HepG2 (cell line): Measurements from ENCODE around the gene RPL3. TPM values are rescaled to one million over a fixed set of nuclear protein-coding genes. Genes with fewer than 3 reads are reported as not detected.

ENCODE experiments used
- ATF3 ChIP-seq: sonication (generic); formaldehyde crosslinking; IDR thresholded peaks from 2 replicates; pipeline ENCODE4 v1.4.0; 2020; ENCODE audit warnings: missing genetic modification reagents
- CEBPG ChIP-seq: IDR thresholded peaks from 2 replicates; pipeline ENCODE4 v1.6.1; 2016
- CREB1 ChIP-seq, 2 experiments: fragments of 450-650 bp in 1 of 2; IDR thresholded peaks; 2 replicates each; pipeline ENCODE4 v1.6.1; 2016 to 2017; ENCODE audit warnings: control low read depth in 1 of 2, mild to moderate bottlenecking in 1 of 2, missing compliant biosample characterization in 1 of 2, missing genetic modification characterization in 1 of 2
- GABPB1 ChIP-seq: IDR thresholded peaks from 2 replicates; pipeline ENCODE4 v1.6.1; 2016; ENCODE audit warnings: mild to moderate bottlenecking, missing genetic modification reagents, moderate library complexity, missing compliant biosample characterization
- KAT7 ChIP-seq: IDR thresholded peaks from 2 replicates; pipeline ENCODE4 v1.6.1; 2018; ENCODE audit warnings: borderline replicate concordance, missing compliant biosample characterization
- NCOR1 ChIP-seq: fragments of 200-600 bp; sonication (generic); IDR thresholded peaks from 2 replicates; pipeline ENCODE4 v1.7.0; 2017; ENCODE audit warnings: antibody characterized with exemption, low read length, borderline replicate concordance
- POGZ ChIP-seq: sonication (generic); formaldehyde crosslinking; IDR thresholded peaks from 2 replicates; pipeline ENCODE4 v1.4.0; 2020; ENCODE audit warnings: mild to moderate bottlenecking, missing genetic modification reagents
- RBM39 ChIP-seq: fragments of 200-400 bp; formaldehyde crosslinking; IDR thresholded peaks from one replicate; pipeline ENCODE4 v1.6.1; 2018; ENCODE audit warnings: antibody characterized with exemption, mild to moderate bottlenecking, low read depth, low read length; ENCODE audit not compliant: poor library complexity, severe bottlenecking
- RORA ChIP-seq: sonication (generic); formaldehyde crosslinking; IDR thresholded peaks from 2 replicates; pipeline ENCODE4 v1.5.0; 2020; ENCODE audit warnings: mild to moderate bottlenecking, missing genetic modification reagents, moderate library complexity
- SALL1 ChIP-seq: sonication (generic); formaldehyde crosslinking; IDR thresholded peaks from 2 replicates; pipeline ENCODE4 v1.8.0; 2022; ENCODE audit warnings: mild to moderate bottlenecking, missing genetic modification reagents
- SIN3B ChIP-seq: fragments of 150-350 bp; IDR thresholded peaks from 2 replicates; pipeline ENCODE4 v1.6.1; 2014; ENCODE audit warnings: low read length
- TBL1XR1 ChIP-seq: fragments of 150-350 bp; IDR thresholded peaks from 2 replicates; pipeline ENCODE4 v1.6.1; 2014; ENCODE audit warnings: borderline replicate concordance, low read length; ENCODE audit not compliant: partially characterized antibody
- TCF7 ChIP-seq: sonication (generic); IDR thresholded peaks from 2 replicates; pipeline ENCODE4 v1.6.1; 2016; ENCODE audit warnings: antibody characterized with exemption, low read depth
- TCF7L2 ChIP-seq: IDR thresholded peaks from 2 replicates; pipeline ENCODE4 v1.6.1; 2011; ENCODE audit warnings: mild to moderate bottlenecking, low read depth, low read length, moderate library complexity
- YY1 ChIP-seq: IDR thresholded peaks from 2 replicates; pipeline ENCODE4 v1.6.1; 2011; ENCODE audit warnings: low read length, low read depth, moderate library complexity, mild to moderate bottlenecking; ENCODE audit not compliant: insufficient read depth, insufficient replicate concordance
- ZFP41 ChIP-seq: sonication (generic); formaldehyde crosslinking; IDR thresholded peaks from 2 replicates; pipeline ENCODE4 v1.4.0; 2020; ENCODE audit warnings: mild to moderate bottlenecking, missing genetic modification reagents, borderline replicate concordance
- ZNF235 ChIP-seq: sonication (generic); formaldehyde crosslinking; IDR thresholded peaks from 2 replicates; pipeline ENCODE4 v1.8.1; 2023; ENCODE audit warnings: mild to moderate bottlenecking, missing genetic modification reagents, borderline replicate concordance
- ZNF263 ChIP-seq: sonication (generic); formaldehyde crosslinking; IDR thresholded peaks from 2 replicates; pipeline ENCODE4 v1.4.0; 2020; ENCODE audit warnings: missing genetic modification reagents
- ZNF326 ChIP-seq: sonication (generic); formaldehyde crosslinking; IDR thresholded peaks from 2 replicates; pipeline ENCODE4 v1.4.0; 2020; ENCODE audit warnings: missing genetic modification reagents, borderline replicate concordance
- ZNF510 ChIP-seq: sonication (generic); formaldehyde crosslinking; IDR thresholded peaks from 2 replicates; pipeline ENCODE4 v1.4.0; 2020; ENCODE audit warnings: low read depth, mild to moderate bottlenecking, missing genetic modification reagents
- ZNF737 ChIP-seq: sonication (generic); formaldehyde crosslinking; IDR thresholded peaks from 2 replicates; pipeline ENCODE4 v1.5.0; 2020; ENCODE audit warnings: missing genetic modification reagents, mild to moderate bottlenecking, borderline replicate concordance
- ZNF766 ChIP-seq: sonication (generic); formaldehyde crosslinking; IDR thresholded peaks from 2 replicates; pipeline ENCODE4 v1.5.0; 2020; ENCODE audit warnings: missing genetic modification reagents, borderline replicate concordance
- ZNF792 ChIP-seq: IDR thresholded peaks from 2 replicates; pipeline ENCODE4 v1.6.1; 2016
- ZSCAN21 ChIP-seq: sonication (generic); formaldehyde crosslinking; IDR thresholded peaks from 2 replicates; pipeline ENCODE4 v1.8.0; 2022; ENCODE audit warnings: mild to moderate bottlenecking, missing genetic modification reagents, moderate library complexity, borderline replicate concordance
- polyA plus RNA-seq, 8 experiments: library from polyadenylated mRNA; depleted of rRNA in 3 of 8; stranded (reverse) in 7 of 8; unstranded in 1 of 8; fragments of >200 nt; fragmentation: Illumina TruSeq in 4 of 8; extraction: Trizol in 4 of 8; gene quantifications; 2 replicates each; pipeline versions ENCODE4 v1.2.1 to v1.2.3, GENCODE V29; 2011 to 2016; ENCODE audit warnings: low read depth in 4 of 8, missing spikeins in 1 of 8, mixed read lengths in 1 of 8; ENCODE audit not compliant: insufficient read depth in 1 of 8
- total RNA-seq, 5 experiments: library from RNA; depleted of rRNA; stranded (reverse); fragments of >200 nt; fragmentation: Illumina TruSeq; extraction: Trizol; gene quantifications; 2 replicates each; pipeline ENCODE4 v1.2.3, GENCODE V29; 2016; ENCODE audit warnings: low read depth in 1 of 5
- TF ChIP-seq, protein P1 (sequence below): sonication (generic); formaldehyde crosslinking; IDR thresholded peaks from 2 replicates; pipeline ENCODE4 v1.4.0; 2020; ENCODE audit warnings: mild to moderate bottlenecking, missing genetic modification reagents
- TF ChIP-seq, protein P2 (sequence below): IDR thresholded peaks from 2 replicates; pipeline ENCODE4 v1.6.1; 2016; ENCODE audit warnings: low read depth, control low read depth
- TF ChIP-seq, protein P3 (sequence below): IDR thresholded peaks from 2 replicates; pipeline ENCODE4 v1.6.1; 2016; ENCODE audit warnings: control low read depth

RPL3 gene
- total and polyA plus RNA-seq, 2 of the 13 experiments (the other 11 are each of a cell fraction or from before 2014, with no cell fraction given): 1,051 to 3,279 TPM

- TF ChIP-seq NCOR1: no peak
- TF ChIP-seq RBM39: no peak
- TF ChIP-seq YY1: no peak
- TF ChIP-seq ZSCAN21 (CRISPR knock-in tag): no peak
- no peak for TF ChIP-seq ZNF737 (CRISPR knock-in tag)
- no peak for TF ChIP-seq TCF7
- TF ChIP-seq POGZ: no peak
- TF ChIP-seq CREB1 (IDR thresholded peaks at IDR 0.05): no peak
- no peak for TF ChIP-seq CREB1 (CRISPR knock-in tag; IDR thresholded peaks at IDR 0.05)
- no peak for TF ChIP-seq ZNF263
- TF ChIP-seq ZFP41: no peak
- TF ChIP-seq, protein P1, sequence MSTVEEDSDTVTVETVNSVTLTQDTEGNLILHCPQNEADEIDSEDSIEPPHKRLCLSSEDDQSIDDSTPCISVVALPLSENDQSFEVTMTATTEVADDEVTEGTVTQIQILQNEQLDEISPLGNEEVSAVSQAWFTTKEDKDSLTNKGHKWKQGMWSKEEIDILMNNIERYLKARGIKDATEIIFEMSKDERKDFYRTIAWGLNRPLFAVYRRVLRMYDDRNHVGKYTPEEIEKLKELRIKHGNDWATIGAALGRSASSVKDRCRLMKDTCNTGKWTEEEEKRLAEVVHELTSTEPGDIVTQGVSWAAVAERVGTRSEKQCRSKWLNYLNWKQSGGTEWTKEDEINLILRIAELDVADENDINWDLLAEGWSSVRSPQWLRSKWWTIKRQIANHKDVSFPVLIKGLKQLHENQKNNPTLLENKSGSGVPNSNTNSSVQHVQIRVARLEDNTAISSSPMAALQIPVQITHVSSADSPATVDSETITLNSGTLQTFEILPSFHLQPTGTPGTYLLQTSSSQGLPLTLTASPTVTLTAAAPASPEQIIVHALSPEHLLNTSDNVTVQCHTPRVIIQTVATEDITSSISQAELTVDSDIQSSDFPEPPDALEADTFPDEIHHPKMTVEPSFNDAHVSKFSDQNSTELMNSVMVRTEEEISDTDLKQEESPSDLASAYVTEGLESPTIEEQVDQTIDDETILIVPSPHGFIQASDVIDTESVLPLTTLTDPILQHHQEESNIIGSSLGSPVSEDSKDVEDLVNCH (CRISPR knock-in tag): no peak
- TF ChIP-seq SALL1 (CRISPR knock-in tag): no peak
- TF ChIP-seq, protein P2, sequence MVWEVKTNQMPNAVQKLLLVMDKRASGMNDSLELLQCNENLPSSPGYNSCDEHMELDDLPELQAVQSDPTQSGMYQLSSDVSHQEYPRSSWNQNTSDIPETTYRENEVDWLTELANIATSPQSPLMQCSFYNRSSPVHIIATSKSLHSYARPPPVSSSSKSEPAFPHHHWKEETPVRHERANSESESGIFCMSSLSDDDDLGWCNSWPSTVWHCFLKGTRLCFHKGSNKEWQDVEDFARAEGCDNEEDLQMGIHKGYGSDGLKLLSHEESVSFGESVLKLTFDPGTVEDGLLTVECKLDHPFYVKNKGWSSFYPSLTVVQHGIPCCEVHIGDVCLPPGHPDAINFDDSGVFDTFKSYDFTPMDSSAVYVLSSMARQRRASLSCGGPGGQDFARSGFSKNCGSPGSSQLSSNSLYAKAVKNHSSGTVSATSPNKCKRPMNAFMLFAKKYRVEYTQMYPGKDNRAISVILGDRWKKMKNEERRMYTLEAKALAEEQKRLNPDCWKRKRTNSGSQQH (CRISPR knock-in tag): no peak
- no peak for TF ChIP-seq ATF3
- peak; percentile 37; the same call in 1 of the 2 replicates for TF ChIP-seq GABPB1 (CRISPR knock-in tag)
- no peak for TF ChIP-seq CEBPG
- TF ChIP-seq TBL1XR1: no peak
- no peak for TF ChIP-seq RORA
- no peak for TF ChIP-seq ZNF510 (CRISPR knock-in tag)
- no peak for TF ChIP-seq ZNF766
- TF ChIP-seq, protein P3, sequence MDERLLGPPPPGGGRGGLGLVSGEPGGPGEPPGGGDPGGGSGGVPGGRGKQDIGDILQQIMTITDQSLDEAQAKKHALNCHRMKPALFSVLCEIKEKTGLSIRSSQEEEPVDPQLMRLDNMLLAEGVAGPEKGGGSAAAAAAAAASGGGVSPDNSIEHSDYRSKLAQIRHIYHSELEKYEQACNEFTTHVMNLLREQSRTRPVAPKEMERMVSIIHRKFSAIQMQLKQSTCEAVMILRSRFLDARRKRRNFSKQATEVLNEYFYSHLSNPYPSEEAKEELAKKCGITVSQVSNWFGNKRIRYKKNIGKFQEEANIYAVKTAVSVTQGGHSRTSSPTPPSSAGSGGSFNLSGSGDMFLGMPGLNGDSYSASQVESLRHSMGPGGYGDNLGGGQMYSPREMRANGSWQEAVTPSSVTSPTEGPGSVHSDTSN (CRISPR knock-in tag): no peak
- TF ChIP-seq TCF7L2: no peak
- TF ChIP-seq KAT7 (CRISPR knock-in tag): no peak
- TF ChIP-seq SIN3B: no peak
- no peak for TF ChIP-seq ZNF235
- no peak for TF ChIP-seq ZNF326
- TF ChIP-seq ZNF792 (CRISPR knock-in tag): no peak; the same call in 1 of the 2 replicates
These were observed 19.6 kb downstream of the RPL3 start (continued) for GRCh38 chr22:39299829-39300178.
